GM18867 (cell line): Measurements from ENCODE around the gene ARHGEF16.

ENCODE experiments used
- ATAC-seq: cut with Tn5 transposase; IDR thresholded peaks from one replicate; pipeline ENCODE4 v1.9.1; 2021; ENCODE audit warnings: mild to moderate bottlenecking, moderate library complexity; ENCODE audit not compliant: unreplicated experiment

Gene ARHGEF16

DNA sequence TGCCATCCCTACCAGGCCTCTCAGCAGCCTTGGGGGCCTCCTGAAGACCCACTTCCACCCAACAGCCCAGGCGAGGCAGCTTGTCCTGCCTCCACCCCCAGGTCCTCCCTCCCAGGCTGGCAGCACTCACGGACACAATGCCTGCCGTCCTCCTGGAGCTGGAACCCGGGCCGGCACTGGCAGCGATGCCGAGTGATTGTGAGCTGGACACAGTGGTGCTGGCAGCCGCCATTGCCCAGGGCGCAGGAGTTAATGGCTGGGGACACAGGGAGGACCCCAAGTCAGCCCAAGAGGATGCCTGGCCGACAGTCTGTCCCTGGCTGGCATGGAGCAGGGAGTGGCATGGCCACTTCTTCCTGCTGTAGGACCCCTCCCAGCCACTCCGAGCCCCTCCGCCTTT is 60.8 kb downstream of the ARHGEF16 start:
- no peak for ATAC-seq

DNA sequence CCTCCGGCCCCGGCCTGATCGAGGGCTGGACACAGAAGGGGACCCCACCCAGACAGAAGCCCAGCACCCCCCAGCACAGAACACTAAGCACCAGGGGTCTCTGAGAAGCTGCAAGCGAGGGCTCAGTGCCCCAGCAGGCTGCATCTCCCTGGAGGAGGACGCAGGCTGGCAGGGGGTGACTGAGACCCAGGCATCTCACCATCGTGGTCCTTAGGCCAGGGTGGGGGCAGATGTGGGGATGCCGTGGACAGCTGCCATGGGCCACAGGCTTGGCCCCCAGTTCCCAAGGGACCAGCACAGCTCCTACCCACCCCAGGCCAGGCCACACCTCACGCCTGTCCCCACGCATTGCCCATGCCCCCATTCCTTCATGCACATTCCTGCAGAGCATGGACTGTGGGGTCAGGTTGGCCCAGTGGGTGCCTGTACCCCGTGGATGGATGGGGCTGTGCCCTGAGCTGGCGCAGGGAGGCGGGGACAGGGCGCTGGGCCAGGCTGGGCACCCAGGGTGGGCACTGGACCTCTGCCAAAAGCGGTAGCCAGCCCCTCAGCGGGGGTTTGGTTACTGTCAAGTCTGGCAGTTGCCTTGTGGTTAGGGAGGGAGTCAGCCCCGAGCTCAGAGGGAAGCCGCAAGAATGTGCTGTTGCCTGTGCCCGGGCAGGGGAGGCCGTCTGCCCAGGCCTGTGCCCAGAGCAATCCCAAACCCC is 61.5 kb downstream of the ARHGEF16 start:
- no peak for ATAC-seq

DNA sequence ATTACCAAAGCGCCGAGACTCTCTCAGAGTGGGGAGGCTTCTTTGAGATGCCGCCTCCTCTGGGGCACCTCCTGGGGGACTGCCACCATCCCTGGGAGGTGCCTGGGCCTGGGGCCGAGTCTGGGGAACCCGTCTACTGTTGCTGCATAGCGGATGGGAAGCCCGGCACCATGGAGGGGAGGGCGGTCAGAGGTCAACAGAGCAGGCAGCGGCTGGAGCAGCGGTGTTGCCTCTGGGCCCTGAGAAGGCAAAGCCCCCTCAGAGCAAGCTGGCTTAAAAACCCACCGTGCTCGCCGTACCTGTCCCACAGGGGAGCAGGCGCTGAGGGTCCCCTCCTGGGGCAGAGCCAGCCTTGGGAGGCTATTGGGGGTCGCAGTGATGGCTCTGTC is 62.0 kb downstream of the ARHGEF16 start:
- no peak for ATAC-seq

GRCh38 chr1:3516911-3517675 is 62.6 kb downstream of the ARHGEF16 start:
- no peak for ATAC-seq

DNA sequence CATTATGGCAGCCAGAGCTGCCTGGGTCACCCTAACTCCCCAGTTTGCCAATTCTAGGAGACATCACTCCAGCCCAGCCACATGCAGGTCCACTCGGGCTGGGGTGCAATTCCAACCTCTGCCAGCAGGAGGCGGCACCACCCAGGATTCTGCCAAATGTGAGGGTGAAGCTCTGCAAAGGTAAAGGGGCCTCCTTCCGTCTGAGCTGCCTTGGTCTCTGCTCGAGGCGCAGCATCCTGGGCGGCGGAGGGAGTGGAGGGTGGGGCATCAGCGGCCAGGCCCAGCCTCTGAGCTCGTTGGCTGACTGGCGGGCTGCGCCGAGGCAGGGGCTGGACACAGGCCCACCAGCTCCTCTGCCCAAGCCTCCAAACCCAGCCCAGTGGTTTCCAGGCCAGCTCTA is 63.8 kb downstream of the ARHGEF16 start:
- ATAC-seq, result no peak

- ATAC-seq, result no peak
Measured at GRCh38 chr1:3518756-3519155, 64.3 kb downstream of the ARHGEF16 start.

DNA sequence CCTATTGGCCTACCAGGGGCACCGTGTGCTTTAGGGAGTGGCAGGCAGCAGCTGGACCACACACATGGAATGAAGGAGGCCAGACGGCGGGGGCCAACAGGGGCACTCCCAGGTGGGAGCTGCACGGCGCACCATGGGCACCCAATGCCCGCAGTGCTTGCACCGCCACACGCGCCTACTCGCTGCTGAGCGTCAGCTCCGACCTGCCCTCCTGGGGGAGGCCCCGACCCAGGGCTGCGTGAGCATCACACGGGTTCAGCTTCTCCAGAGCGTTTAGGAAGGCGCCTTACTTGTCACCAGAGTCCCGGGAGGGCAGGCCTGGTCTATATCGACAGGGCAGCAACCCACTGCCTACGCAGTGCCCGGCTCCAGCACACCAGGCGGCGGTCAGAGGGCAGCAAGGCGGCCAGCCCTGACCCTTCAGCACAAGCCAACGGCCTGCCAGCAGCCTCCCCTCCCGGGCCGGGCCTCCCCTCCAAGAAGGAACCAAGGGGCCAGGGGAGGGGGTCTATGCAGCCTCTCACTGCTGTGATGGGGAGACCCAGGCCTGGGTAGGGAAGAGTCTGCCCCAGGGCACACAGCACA is 64.9 kb downstream of the ARHGEF16 start:
- ATAC-seq, result no peak

DNA sequence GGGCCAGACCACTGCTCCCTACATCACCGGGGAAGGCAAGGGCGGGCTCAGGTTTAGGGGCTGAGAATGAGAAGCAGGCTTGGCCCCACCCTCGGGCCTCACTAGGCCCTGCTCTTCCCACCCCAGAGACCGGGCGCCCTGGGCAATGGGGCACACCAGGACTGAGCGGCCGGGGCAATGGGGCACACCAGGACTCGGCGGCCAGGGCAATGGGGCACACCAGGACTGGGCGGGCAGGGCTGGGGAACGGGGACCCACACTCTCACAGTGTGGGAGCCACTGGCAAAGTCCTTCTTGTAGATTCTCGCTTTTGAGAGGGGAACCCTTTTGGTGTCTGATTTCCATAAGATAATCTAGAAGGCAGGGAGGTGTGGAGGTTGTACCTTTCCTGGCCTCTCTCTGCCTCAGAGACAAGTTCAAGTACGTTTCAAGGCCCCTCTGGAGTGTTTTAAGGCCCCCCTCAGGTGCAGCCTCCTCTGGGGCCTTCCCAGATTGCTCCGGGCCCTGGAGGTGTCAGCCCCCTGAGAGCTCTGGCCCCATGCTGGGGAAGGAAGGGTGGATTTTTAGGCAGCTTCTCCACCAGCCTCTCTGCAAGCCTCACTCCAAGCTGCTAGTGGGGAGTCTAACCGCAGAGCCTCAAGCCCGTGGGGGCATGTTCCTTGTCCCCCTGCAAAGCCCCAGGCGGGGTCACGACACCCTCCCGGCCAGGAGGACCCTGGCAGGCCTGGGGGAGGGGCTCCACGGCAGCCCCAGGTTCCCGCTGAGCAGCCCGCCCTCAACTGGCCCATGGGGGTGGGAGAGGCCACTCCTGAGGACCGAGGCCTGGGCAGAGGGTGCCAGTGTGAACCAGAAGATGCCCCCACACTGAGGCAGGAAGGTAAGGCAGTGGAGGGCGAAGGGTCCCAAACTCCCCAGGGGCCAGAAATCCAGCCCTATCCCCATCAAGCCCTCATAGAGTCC is 66.2 kb downstream of the ARHGEF16 start:
- no peak for ATAC-seq

DNA sequence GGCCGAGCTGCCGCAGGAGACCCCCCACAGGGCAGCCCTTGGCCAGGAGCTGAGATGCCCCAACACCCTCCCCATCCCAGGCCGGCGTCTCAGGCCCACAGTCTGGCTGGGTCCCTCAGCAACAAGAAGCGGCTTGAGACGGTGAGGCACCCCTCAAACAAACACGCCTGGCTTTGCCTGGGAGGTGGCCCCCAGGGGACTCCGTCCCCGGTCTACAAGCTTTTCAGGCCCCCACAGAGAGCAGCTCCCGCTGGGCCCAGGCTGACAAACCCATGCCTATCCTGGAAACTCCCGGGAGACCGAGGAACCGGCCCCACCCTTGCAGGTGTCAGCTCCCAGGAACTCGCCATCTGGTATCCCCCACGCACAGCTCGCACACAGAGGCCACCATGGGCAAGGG is 67.0 kb downstream of the ARHGEF16 start:
- ATAC-seq, result no peak

DNA sequence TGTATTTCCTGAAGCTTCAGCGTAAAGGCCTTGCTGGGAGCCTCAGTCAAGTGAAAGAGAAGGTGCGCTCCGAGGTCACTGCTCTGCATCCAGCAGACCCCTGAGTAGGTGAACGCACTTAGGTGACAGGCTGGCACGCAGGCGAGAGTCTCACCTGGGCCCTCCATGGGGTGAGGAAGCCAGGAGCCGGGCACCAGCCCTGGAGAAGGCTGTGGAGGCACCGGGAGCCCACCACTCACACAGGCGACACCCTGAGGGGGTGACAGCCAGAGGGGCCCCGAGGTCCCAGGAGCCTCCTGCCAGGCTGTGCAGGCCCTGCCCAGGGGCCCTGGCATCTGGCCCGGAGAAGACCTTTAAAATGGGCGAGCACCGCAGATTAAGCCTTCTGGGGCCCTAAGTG is 67.6 kb downstream of the ARHGEF16 start:
- no peak for ATAC-seq

DNA sequence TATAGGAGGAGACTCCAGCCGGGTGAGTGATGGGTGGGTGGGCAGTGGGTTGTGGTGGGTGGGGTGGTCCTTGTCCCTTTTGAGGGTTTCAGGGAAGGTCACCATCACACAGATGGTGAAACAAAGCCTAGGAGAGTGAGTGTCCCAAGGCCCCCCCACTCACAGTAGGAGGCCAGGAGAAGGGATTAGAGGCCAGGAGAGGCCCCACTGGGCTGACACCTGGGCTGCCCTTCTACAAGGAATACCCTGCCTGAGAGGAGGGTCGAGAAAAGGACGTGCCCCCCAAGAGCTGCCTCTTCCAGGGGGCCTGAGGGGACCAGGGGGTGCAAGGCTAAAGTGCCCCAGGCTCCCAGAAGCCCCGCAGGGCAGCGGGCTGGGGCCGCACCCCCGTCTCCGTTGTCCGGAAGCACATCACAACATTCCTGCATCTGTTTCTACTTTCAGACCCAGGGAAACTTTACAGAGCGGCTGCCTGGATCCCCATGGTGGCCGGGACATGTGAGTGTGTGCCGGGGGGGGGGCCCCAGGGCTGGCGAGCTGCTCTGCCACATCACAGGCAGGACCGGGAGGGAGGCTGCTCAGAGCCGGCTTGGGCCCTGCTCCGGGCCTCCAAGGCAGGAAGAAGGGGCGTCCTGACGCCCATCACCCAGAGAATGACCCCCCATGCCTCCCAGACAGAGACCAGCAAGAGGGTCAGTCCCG is 68.2 kb downstream of the ARHGEF16 start:
- ATAC-seq, result no peak

GRCh38 chr1:3523980-3524379 is 69.5 kb downstream of the ARHGEF16 start:
- no peak for ATAC-seq

DNA sequence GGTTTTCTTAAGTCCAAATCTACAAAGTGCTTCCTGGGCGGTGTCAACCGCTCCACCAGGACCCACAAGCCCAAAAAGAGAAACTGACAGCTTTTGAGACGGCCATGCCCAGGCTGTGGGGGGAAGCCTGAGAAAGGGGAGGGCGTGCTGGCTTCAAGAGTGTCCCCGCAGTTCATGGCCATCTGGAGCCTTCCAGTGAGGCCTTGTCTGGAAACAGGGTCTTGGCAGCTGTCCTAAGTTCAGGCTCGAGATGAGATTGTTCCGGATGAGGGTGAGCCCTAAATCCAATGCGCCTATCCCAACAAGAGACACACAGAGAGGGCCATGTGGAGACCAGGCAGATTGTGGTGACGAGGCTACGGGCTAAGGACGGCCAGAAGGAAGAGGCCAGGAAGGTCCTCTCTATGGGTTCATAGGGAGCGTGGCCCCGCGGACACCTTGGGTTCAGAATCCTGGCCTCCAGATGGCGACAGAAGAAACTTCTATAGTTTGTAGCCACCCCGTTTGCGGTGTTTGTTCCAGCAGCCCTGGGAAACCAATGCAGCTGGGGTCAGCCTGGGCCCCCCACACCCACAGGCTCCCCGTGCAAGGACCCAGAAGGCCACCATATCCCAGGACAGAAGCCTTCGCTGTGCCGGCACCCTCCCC is 70.2 kb downstream of the ARHGEF16 start:
- no peak for ATAC-seq

DNA sequence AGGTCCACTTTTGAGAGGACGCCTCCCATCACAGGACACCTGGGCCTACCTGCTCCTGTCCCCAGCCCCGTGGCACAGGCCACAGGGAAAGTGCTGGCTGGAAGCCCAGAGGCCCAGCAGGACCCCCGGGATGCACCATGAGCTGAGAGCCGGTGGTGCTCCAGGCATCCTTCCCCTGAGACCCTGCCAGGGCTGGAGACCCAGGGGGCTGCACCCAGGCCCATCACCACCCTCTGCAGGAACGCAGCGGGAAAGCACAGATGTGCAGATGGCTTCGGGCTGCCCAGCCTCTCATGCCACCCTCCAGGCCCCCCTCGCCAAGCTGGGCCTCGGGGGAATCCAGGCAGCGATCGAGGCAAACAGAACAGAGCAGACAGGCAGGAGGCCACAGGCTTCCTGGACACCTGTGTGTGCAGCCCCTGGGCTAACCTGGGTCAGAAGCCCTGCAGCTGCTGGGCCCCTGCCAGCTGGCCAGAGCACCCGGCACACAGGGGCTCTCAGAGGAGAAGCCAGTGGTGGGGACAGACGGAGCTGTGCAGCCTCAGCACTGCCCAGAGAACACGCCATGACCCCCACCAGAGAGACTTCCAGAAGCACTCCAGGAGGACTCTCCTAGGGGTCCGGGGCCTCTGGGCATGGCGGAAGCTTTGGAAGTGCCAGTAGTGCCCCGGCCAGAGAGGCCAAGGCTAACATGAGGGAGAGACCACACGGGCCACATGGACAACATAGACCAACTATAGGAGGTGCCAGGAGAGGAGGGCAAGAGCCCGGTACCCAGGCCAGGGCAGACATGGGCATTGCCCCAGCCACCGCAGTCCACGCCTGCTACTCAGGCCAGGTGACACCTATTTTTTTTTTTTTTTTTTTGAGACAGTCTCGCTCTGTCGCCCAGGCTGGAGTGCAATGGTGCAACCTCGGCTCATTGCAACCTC is 71.4 kb downstream of the ARHGEF16 start:
- no peak for ATAC-seq

DNA sequence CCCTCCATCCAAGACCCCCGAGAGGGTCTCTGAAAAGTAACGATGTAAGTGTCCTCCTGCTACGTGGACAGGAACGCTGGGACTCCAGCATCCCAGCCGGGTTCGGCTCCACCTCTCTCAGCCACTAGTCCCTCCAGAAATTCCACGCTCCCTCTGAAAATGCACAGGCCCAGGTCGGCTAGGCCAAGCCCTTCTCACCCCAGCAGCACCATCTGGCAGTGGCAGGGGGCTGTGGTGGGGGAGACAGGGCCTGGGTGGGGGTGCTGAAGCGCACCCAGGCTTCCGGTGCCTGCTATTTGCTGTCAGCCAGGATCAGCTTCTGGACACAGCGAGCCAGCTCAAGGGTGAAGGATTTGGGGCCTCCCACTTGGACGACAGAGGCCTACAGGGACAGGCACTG is 73.3 kb downstream of the ARHGEF16 start:
- ATAC-seq, result no peak

DNA sequence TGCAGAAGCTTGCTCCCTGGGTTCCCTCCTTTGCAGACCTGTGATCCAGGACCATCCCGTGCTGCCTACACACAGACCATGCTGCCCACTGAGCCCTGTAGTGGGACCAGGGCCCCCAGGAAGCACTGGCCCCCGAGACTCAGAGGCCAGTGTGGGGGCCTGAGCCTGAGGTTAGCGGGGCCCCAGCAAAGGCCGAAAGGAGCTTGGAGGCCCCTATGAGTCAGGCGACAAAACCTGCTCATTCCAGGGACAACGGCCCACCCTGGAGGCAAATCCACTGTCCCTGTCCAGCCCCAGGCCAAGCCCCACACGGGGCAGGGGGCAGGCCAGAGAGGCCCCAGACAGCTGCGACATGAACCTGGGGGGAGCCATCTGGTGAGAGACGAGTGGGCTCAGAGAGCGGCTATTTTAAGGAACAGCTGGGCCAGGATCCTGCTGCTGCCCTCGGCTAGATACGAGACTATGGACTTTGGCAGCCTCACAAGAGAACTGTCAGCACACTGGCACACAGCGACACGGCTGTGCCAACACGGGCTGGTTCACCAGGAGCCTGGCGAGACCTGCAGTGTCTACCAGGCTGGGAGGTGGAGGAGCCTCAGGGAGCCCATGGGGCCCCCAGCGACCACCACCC is 74.7 kb downstream of the ARHGEF16 start:
- ATAC-seq, result no peak

DNA sequence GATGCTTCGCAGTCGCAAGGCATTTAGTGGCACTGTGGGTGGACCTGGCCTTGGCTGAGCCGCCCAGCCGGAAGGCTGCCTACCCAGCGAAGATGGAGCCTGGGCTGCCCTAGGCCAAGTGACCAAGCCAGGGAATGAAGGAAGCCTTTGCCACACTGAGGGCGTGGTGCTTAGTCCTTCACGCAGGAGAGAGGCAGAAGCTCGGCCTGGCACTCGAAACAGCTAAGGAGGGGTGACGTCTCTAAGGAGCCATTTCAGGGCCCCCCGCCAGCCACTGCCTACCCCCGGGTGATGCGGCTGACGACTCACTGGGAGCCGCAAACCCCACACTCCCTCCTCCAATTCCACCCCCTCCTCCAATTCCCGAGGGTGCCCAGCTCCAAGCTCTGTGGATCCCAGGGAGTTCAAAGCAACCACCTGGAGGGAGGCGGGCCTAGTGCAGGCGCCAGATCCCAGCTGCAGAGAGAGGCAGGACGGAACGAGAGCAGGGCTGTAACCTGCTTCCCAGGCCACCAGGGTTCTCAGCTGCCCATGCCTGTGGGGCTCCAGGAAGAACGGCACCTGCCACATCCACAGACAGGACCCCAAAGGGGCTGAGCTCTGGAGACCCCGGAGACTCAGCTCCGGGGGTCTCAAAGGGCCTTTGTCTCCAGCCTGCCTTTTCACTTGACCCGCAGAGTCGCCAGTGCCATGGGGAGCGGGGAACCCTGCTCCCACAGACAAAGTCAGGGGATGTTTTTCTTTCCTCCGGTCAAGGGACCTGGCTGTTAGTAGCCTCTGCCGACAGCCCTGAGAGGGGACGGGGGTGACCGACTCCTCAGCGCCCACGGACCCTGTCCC is 75.8 kb downstream of the ARHGEF16 start:
- ATAC-seq, result no peak
